ENCODE data around the gene C1QB. TPM values are rescaled to one million over a fixed set of nuclear protein-coding genes. Genes with fewer than 3 reads are reported as not detected.

The C1QB gene
- total RNA-seq, 2 experiments from 2014 or later: not detected

GRCh38 chr1:22650089-22650693 lies 2.8 kb upstream of the C1QB start:
- peaks cover 0 to 5% of the 10 kb centered on the region in 2 experiments for H3K9me3 ChIP-seq (ENCODE audit: control insufficient read depth in 1 of 2, insufficient read depth in 1 of 2, low read length in 2 of 2)
- no peaks in the 10 kb centered on the region for H3K4me1 ChIP-seq (ENCODE audit: insufficient read depth, low read length)
- DNase-seq (no peak), ATAC-seq (ENCODE audit: poor library complexity) (no peak)
- TF ChIP-seq CTCF (IDR thresholded peaks at IDR 0.05): no peak
- H3K27me3 ChIP-seq (ENCODE audit: control insufficient read depth in 1 of 2, insufficient read depth in 2 of 2, low read length in 2 of 2): peaks cover 0 to 7% of the 10 kb centered on the region in 2 experiments
- Mint-ChIP-seq H3K36me3 (ENCODE audit: low read depth) (no peaks in the 10 kb centered on the region), H3K27me3 (peaks cover 27% of the 10 kb centered on the region), H3K4me3 (no peak overlapping the region), H3K4me1 (ENCODE audit: low read depth) (no peaks in the 10 kb centered on the region), H3K9me3 (no peaks in the 10 kb centered on the region), H3K27ac (no peak overlapping the region)
- intact Hi-C loops (cut with DNase I, micrococcal nuclease): no loop called here
- ChIA-PET CTCF (no interaction called here), POLR2A (no interaction called here)
- no peaks in the 10 kb centered on the region for H3K36me3 ChIP-seq (ENCODE audit: insufficient read depth, low read length)
- no peak overlapping the region for H3K27ac ChIP-seq (ENCODE audit: low read depth in 1 of 2, low read length in 2 of 2)
- no peak overlapping the region for H3K4me3 ChIP-seq (ENCODE audit: low read length)

- DNase-seq (no peak), ATAC-seq (ENCODE audit: poor library complexity) (no peak)
- no peak for TF ChIP-seq CTCF (IDR thresholded peaks at IDR 0.05)
- Histone ChIP-seq H3K36me3 (ENCODE audit: insufficient read depth, low read length) (no peaks in the 10 kb centered on the region), H3K27ac (ENCODE audit: low read depth in 1 of 2, low read length in 2 of 2) (no peak overlapping the region), H3K4me3 (ENCODE audit: low read length) (no peak overlapping the region), H3K9me3 (ENCODE audit: control insufficient read depth in 1 of 2, insufficient read depth in 1 of 2, low read length in 2 of 2) (peaks cover 0 to 5% of the 10 kb centered on the region in 2 experiments), H3K27me3 (ENCODE audit: control insufficient read depth in 1 of 2, insufficient read depth in 2 of 2, low read length in 2 of 2) (peaks cover 0 to 2% of the 10 kb centered on the region in 2 experiments), H3K4me1 (ENCODE audit: insufficient read depth, low read length) (no peaks in the 10 kb centered on the region)
- CTCF ChIA-PET: no interaction called here
- H3K36me3 Mint-ChIP-seq (ENCODE audit: low read depth): no peaks in the 10 kb centered on the region
- H3K4me1 Mint-ChIP-seq (ENCODE audit: low read depth): no peaks in the 10 kb centered on the region
- H3K9me3 Mint-ChIP-seq: no peaks in the 10 kb centered on the region
- peaks cover 27% of the 10 kb centered on the region for H3K27me3 Mint-ChIP-seq
- POLR2A ChIA-PET: no interaction called here
- H3K4me3 Mint-ChIP-seq: no peak overlapping the region
- intact Hi-C loops (cut with DNase I, micrococcal nuclease): no loop called here
- H3K27ac Mint-ChIP-seq: no peak overlapping the region
Measured at GRCh38 chr1:22651941-22652856, 837 bp upstream of the C1QB start.

GRCh38 chr1:22654692-22655091 lies 1.7 kb downstream of the C1QB start:
- ATAC-seq (ENCODE audit: poor library complexity): no peak
- peaks cover 30% of the 10 kb centered on the region for H3K27me3 Mint-ChIP-seq
- intact Hi-C loops (cut with DNase I, micrococcal nuclease): no loop called here
- Histone ChIP-seq H3K4me1 (ENCODE audit: insufficient read depth, low read length) (no peaks in the 10 kb centered on the region), H3K4me3 (ENCODE audit: low read length) (no peak overlapping the region), H3K27me3 (ENCODE audit: control insufficient read depth in 1 of 2, insufficient read depth in 2 of 2, low read length in 2 of 2) (peaks cover 0 to 2% of the 10 kb centered on the region in 2 experiments), H3K9me3 (ENCODE audit: control insufficient read depth in 1 of 2, insufficient read depth in 1 of 2, low read length in 2 of 2) (peaks cover 0 to 5% of the 10 kb centered on the region in 2 experiments), H3K27ac (ENCODE audit: low read depth in 1 of 2, low read length in 2 of 2) (no peak overlapping the region), H3K36me3 (ENCODE audit: insufficient read depth, low read length) (no peaks in the 10 kb centered on the region)
- ChIA-PET POLR2A (no interaction called here), CTCF (no interaction called here)
- no peaks in the 10 kb centered on the region for H3K4me1 Mint-ChIP-seq (ENCODE audit: low read depth)
- TF ChIP-seq CTCF (IDR thresholded peaks at IDR 0.05): no peak
- no peaks in the 10 kb centered on the region for H3K36me3 Mint-ChIP-seq (ENCODE audit: low read depth)
- no peak overlapping the region for H3K4me3 Mint-ChIP-seq
- no peak for DNase-seq
- H3K9me3 Mint-ChIP-seq: no peaks in the 10 kb centered on the region
- no peak overlapping the region for H3K27ac Mint-ChIP-seq
